Spleen (tissue), 7 donors: Measurements from ENCODE around the gene SLC39A10.

Experiments
- CTCF ChIP-seq, 11 experiments: fragments of 200-600 bp in 7 of 11; fragments of 450-650 bp in 4 of 11; sonication (generic) in 4 of 11; IDR thresholded peaks in 8 of 11; conservative IDR thresholded peaks in 3 of 11; 1 replicate in 7 of 11; 2 replicates in 4 of 11; pipeline versions ENCODE4 v1.4.0 to v1.8.0; 2016 to 2021; ENCODE audit warnings: antibody characterized with exemption in 11 of 11, inconsistent platforms in 4 of 11, mild to moderate bottlenecking in 1 of 11
- POLR2A ChIP-seq, 3 donors: fragments of 450-650 bp; IDR thresholded peaks; one replicate each; pipeline ENCODE4 v1.5.1; 2017; ENCODE audit warnings: antibody characterized with exemption in 3 of 3, mild to moderate bottlenecking in 1 of 3
- donor health status: DM: no; HTN: no; CAD: no; lungs with moderate emphysema.
- donor health status: DM: no; HTN: no; CAD: no.
- donor health status: DM: no; HTN: no; CAD: no.

- TF ChIP-seq CTCF (IDR thresholded peaks at IDR 0.05 in 8 of 11, conservative IDR thresholded peaks at IDR 0.05 in 3 of 11) (no peak), POLR2A (IDR thresholded peaks at IDR 0.05) (no peak)
Measured at GRCh38 chr2:195666113-195666712, 9.2 kb downstream of the SLC39A10 start.
